Ishikawa (cell line): ENCODE measurements around the gene MYOF.

Source experiments
- CEBPB ChIP-seq: IDR thresholded peaks from 2 replicates; pipeline ENCODE4 v1.6.1; 2012
- EGR1 ChIP-seq: IDR thresholded peaks from 2 replicates; pipeline ENCODE4 v1.6.1; 2012
- MAX ChIP-seq: IDR thresholded peaks from 2 replicates; pipeline ENCODE4 v1.6.1; 2012
- TCF12 ChIP-seq: IDR thresholded peaks from 2 replicates; pipeline ENCODE4 v1.6.1; 2012; ENCODE audit warnings: low read depth
- TEAD4 ChIP-seq: IDR thresholded peaks from 2 replicates; pipeline ENCODE4 v1.6.1; 2012
- USF1 ChIP-seq: IDR thresholded peaks from 2 replicates; pipeline ENCODE4 v1.6.1; 2012
- YY1 ChIP-seq: IDR thresholded peaks from 2 replicates; pipeline ENCODE4 v1.6.1; 2012; ENCODE audit warnings: low read depth

- TF ChIP-seq TEAD4 (no peak), USF1 (no peak), CEBPB (no peak), MAX (no peak), TCF12 (no peak), YY1 (no peak), EGR1 (no peak)
Observed at GRCh38 chr10:93493162-93493561, 11.0 kb upstream of the MYOF start.
